ENCODE results near the gene SCO2.

SCO2 gene

GRCh38 chr22:50562523-50563412 lies 37.4 kb upstream of the SCO2 start, which contains the start of gene SYCE3:
Gene SYCE3, minus strand, starts transcription at chr22:50562919. Its CDS starts 6,514 bp downstream, at chr22:50556405.
- H3K36me3 Mint-ChIP-seq (ENCODE audit: low read depth), result peaks cover 5% of the 10 kb centered on the region
- H3K9me3 Mint-ChIP-seq, result no peaks in the 10 kb centered on the region
- peaks cover 20% of the 10 kb centered on the region for H3K4me1 Mint-ChIP-seq (ENCODE audit: low read depth)
- peak; percentile 99 for DNase-seq
- H3K27me3 Mint-ChIP-seq, result no peaks in the 10 kb centered on the region
- H3K27ac Mint-ChIP-seq, result peak within 1 kb of the TSS; percentile 87
- H3K4me3 Mint-ChIP-seq, result peak within 1 kb of the TSS; percentile 89

- Mint-ChIP-seq H3K4me1 (ENCODE audit: low read depth) (peaks cover 20% of the 10 kb centered on the region), H3K36me3 (ENCODE audit: low read depth) (peaks cover 2% of the 10 kb centered on the region), H3K9me3 (no peaks in the 10 kb centered on the region), H3K4me3 (no peak overlapping the region), H3K27ac (peak overlapping the region; percentile 45), H3K27me3 (no peaks in the 10 kb centered on the region)
- no peak for DNase-seq
Measured at GRCh38 chr22:50561401-50562358, 36.3 kb upstream of the SCO2 start.

GRCh38 chr22:50560034-50560433 lies 34.6 kb upstream of the SCO2 start:
- Mint-ChIP-seq H3K36me3 (ENCODE audit: low read depth) (peaks cover 2% of the 10 kb centered on the region), H3K9me3 (no peaks in the 10 kb centered on the region), H3K27ac (no peak overlapping the region)

GRCh38 chr22:50556703-50557102 lies 31.3 kb upstream of the SCO2 start:
- Mint-ChIP-seq H3K27ac (no peak overlapping the region), H3K4me3 (no peak overlapping the region), H3K4me1 (ENCODE audit: low read depth) (peaks cover 7% of the 10 kb centered on the region), H3K36me3 (ENCODE audit: low read depth) (no peaks in the 10 kb centered on the region), H3K27me3 (no peaks in the 10 kb centered on the region), H3K9me3 (no peaks in the 10 kb centered on the region)
- no peak for DNase-seq

More at GRCh38 chr22:50560034-50560433, 34.6 kb upstream of the SCO2 start:
- no peak for DNase-seq
- Mint-ChIP-seq H3K4me1 (ENCODE audit: low read depth) (peaks cover 20% of the 10 kb centered on the region), H3K4me3 (no peak overlapping the region), H3K27me3 (no peaks in the 10 kb centered on the region)

GRCh38 chr22:50553310-50553709 lies 27.9 kb upstream of the SCO2 start:
- H3K27ac Mint-ChIP-seq, result no peak overlapping the region
- H3K36me3 Mint-ChIP-seq (ENCODE audit: low read depth), result peaks cover 3% of the 10 kb centered on the region
- H3K27me3 Mint-ChIP-seq, result no peaks in the 10 kb centered on the region
- no peak for DNase-seq
- no peak overlapping the region for H3K4me3 Mint-ChIP-seq
- no peaks in the 10 kb centered on the region for H3K9me3 Mint-ChIP-seq
- H3K4me1 Mint-ChIP-seq (ENCODE audit: low read depth), result peaks cover 20% of the 10 kb centered on the region

GRCh38 chr22:50551160-50551752 lies 25.9 kb upstream of the SCO2 start:
- DNase-seq, result no peak
- H3K9me3 Mint-ChIP-seq, result no peaks in the 10 kb centered on the region
- no peak overlapping the region for H3K4me3 Mint-ChIP-seq
- peaks cover 3% of the 10 kb centered on the region for H3K36me3 Mint-ChIP-seq (ENCODE audit: low read depth)
- peaks cover 26% of the 10 kb centered on the region for H3K4me1 Mint-ChIP-seq (ENCODE audit: low read depth)
- H3K27me3 Mint-ChIP-seq, result no peaks in the 10 kb centered on the region
- H3K27ac Mint-ChIP-seq, result no peak overlapping the region

- Mint-ChIP-seq H3K36me3 (ENCODE audit: low read depth) (peaks cover 3% of the 10 kb centered on the region), H3K27ac (peak overlapping the region; percentile 85), H3K27me3 (no peaks in the 10 kb centered on the region), H3K9me3 (no peaks in the 10 kb centered on the region), H3K4me1 (ENCODE audit: low read depth) (peaks cover 34% of the 10 kb centered on the region), H3K4me3 (peak overlapping the region; percentile 67)
- DNase-seq, result no peak
Measured at GRCh38 chr22:50550395-50550794, 25.0 kb upstream of the SCO2 start.

GRCh38 chr22:50548921-50549790 lies 23.8 kb upstream of the SCO2 start:
- no peak for DNase-seq
- Mint-ChIP-seq H3K36me3 (ENCODE audit: low read depth) (peaks cover 3% of the 10 kb centered on the region), H3K9me3 (no peaks in the 10 kb centered on the region), H3K27ac (peak overlapping the region; percentile 84), H3K27me3 (no peaks in the 10 kb centered on the region), H3K4me1 (ENCODE audit: low read depth) (peaks cover 47% of the 10 kb centered on the region), H3K4me3 (peak overlapping the region; percentile 78)

GRCh38 chr22:50548040-50548920 lies 22.9 kb upstream of the SCO2 start:
- peak; percentile 82 for DNase-seq
- peak overlapping the region; percentile 86 for H3K27ac Mint-ChIP-seq
- peaks cover 3% of the 10 kb centered on the region for H3K36me3 Mint-ChIP-seq (ENCODE audit: low read depth)
- H3K27me3 Mint-ChIP-seq, result no peaks in the 10 kb centered on the region
- peak overlapping the region; percentile 69 for H3K4me3 Mint-ChIP-seq
- no peaks in the 10 kb centered on the region for H3K9me3 Mint-ChIP-seq
- H3K4me1 Mint-ChIP-seq (ENCODE audit: low read depth), result peaks cover 49% of the 10 kb centered on the region

GRCh38 chr22:50547263-50547985 lies 22.0 kb upstream of the SCO2 start:
- H3K4me3 Mint-ChIP-seq, result peak overlapping the region; percentile 46
- no peak for DNase-seq
- no peaks in the 10 kb centered on the region for H3K9me3 Mint-ChIP-seq
- peaks cover 3% of the 10 kb centered on the region for H3K36me3 Mint-ChIP-seq (ENCODE audit: low read depth)
- H3K27me3 Mint-ChIP-seq, result no peaks in the 10 kb centered on the region
- H3K27ac Mint-ChIP-seq, result no peak overlapping the region
- H3K4me1 Mint-ChIP-seq (ENCODE audit: low read depth), result peaks cover 52% of the 10 kb centered on the region

GRCh38 chr22:50546326-50547262 lies 21.2 kb upstream of the SCO2 start:
- Mint-ChIP-seq H3K9me3 (no peaks in the 10 kb centered on the region), H3K36me3 (ENCODE audit: low read depth) (peaks cover 3% of the 10 kb centered on the region), H3K27me3 (no peaks in the 10 kb centered on the region), H3K4me1 (ENCODE audit: low read depth) (peaks cover 61% of the 10 kb centered on the region), H3K27ac (peak overlapping the region; percentile 50), H3K4me3 (peak overlapping the region; percentile 23)
- no peak for DNase-seq

Measured in activated T-cell treated with anti-CD3 and anti-CD28 coated beads, Interleukin-2, amount 50 U/mL, for 24 hours (primary cell).